Activated gamma-delta T cell treated with Interleukin-2 at 50 U/mL for 16 hours (primary cell): ENCODE measurements around the gene AKNAD1.

Experiments used
- DNase-seq: peaks from one replicate; pipeline ENCODE4 v3.0.0-alpha.2; 2020

Gene AKNAD1

DNA sequence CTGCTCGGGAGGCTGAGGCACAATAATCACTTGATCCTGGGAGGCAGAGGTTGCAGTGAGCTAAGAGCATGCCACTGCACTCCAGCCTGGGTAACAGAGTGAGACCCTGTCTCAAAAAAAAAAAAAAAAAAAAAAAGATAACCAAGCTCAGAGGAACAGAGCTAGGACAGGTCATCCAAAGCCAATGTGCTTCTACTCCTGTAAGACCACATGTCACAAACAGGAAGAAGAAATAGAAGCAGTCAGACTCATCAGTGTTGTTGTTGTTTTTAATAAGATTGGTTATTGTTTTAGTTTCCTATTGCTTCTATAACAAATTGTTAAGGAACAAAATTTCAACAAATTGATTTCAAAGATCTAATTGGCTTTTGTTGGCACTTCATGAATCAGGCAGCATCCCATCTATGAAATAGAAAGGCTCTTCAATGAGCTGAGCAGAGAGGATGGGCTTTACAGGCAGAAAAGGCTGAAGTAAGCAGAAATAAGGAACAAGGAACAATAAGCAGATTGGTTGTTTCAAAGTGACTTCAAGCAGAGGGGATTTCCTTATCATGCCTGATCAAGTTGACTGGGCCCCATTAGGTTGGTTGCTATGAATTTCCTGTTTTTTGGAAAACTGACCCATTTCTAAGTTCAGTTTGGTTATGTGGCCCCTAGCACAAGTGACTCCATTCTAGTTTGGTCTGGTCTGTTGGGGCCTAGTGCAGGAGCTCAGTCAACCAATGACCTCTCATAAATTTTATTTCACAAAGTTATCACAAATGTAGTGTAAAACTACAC lies 6.0 kb upstream of the AKNAD1 start:
- DNase-seq = no peak

DNA sequence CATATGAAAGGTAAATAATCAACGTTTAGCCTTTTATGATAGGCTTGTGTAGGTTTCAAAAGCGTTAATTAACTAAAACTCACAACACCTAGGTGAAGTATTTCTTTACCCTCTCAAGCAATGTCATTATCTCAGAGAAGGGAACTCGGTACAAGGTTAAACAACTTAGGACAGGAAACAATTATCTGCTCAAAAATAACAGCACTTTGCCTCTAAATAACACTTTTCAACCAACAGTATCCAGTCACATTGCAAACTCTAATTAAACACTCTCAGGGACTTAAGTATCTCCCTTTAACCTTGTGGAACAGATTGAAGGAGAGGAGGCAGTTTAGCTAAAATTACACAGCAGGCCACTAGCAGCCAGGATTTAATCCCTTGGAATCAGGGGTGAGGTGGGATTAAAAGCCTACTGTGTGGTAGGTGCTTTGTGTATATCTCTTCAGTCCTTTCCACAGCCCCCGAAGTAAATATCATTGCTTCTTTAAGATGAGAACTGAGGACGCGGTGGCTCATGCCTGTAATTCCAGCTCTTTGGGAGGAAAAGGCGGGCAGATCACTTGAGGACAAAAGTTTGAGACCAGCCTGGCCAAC lies 5.2 kb upstream of the AKNAD1 start:
- no peak for DNase-seq

DNA sequence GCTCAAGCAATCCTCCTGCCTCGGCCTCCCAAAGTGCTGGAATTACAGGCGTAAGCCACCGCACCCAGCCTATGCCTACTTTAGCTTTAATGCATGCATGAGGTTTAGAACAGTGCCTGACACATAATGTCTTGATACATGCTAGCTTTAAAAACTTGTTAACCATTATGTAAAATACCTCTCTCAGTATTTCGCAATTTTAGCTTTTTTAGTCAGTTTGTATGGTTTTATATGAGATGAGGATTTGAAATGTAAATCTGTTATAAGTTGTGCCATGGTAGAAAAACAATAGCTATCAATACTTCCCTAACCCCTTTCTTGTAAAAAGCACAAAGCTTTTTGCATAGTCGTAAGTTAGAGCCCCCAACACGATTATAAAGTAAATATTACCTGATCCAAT lies 4.7 kb upstream of the AKNAD1 start:
- DNase-seq = no peak

DNA sequence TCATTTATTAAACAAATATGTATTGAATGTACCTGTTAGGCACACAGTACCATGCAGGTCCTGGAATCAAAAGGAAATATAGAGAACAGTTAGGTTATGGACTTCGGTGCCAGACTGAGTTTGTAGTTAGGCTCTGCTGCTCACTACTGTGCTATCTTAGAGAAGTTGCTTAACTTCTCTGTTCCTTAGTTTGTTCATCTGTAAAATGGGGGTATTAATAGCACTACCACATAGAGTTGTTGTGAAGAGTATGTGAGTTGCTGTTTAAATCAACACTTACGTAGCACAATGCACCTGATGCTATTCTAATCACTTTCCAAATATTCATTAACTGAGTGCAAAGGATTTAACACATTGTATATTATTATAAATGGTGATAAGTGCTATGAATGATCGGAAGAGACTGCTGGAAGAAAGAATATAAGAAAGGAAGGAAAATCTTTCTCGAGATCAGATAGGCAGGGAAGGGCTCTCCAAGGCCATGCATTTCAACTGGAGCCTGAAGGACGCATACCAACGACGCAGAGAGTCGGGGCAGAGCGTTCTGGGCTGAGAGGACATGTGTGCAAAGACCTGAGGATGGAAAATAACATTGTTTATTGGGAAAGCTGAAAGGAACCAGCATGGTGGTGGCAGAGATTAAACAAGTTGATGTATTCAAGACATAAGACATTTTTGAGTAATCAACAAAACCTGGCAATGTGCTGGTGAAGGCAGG lies 3.5 kb upstream of the AKNAD1 start:
- DNase-seq = no peak

DNA sequence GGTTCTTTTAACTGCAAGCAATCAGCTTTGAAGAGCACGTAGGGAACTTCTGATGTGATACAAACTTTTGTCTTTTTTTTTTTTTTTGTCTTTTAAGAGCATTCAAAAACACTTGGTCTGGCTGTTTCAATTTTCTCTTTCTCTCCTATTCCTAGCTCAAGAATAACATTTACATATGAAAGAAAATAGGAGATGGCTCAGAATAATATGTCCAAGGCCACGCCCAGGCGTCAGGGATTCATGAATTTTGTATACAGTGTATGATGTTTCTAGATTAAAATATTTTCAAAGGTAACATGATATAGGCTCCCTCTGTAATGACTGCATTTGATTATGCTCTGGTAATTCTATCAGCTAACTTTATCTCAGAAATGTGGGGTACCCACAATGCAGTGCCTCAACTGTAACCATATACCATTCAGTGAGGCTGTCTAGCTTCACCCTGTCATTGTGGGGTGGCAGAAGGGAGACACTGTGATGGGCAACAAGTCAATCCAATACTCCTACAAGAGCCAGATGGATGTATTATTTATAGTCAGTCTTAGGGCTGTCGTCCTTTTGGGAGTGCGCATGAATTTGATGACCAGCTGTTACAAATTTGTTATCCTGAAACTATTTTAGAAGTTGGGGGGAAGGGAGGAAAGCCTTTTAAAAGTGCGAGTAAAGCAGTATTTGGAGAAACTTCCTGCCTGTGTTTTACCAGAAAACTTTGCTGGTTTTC lies 1.5 kb upstream of the AKNAD1 start:
- DNase-seq = no peak

DNA sequence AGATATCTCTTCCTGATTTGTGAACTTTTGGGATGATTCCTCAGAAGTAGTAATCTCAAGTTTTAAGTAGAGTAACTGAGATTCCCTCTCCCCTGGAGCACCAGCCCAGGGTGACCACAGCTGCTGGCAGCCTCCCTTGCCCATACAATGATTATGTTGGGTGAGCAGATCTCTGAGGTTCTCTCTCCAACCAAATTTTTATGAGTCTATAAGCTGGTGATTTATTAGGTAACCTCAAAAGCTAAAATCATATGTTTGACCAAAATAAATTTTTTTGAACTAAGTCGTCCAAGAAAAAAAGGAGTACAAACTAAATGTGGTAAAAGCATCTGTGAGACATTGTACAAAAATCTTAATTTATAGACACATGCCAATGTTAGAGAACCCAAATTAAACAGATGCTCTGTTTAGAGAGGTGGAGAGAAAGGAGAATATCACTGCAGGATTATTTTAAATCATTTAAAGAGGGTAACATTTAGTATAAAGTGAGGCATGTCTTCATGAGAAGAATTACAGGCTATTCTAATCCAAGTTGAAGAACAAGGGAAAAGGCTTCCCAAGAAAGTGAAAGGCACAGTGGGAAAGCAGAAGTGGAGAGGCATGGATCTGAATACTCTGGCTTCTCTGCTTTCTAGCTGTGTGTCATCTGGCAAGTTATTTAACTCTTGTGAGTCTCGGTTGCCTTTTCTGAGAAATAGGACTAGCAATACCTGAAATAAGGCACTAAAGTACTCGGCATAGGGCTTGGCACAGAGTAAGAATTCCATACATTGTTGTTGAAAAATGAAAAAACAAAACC lies 2.5 kb downstream of the AKNAD1 start:
- no peak for DNase-seq

DNA sequence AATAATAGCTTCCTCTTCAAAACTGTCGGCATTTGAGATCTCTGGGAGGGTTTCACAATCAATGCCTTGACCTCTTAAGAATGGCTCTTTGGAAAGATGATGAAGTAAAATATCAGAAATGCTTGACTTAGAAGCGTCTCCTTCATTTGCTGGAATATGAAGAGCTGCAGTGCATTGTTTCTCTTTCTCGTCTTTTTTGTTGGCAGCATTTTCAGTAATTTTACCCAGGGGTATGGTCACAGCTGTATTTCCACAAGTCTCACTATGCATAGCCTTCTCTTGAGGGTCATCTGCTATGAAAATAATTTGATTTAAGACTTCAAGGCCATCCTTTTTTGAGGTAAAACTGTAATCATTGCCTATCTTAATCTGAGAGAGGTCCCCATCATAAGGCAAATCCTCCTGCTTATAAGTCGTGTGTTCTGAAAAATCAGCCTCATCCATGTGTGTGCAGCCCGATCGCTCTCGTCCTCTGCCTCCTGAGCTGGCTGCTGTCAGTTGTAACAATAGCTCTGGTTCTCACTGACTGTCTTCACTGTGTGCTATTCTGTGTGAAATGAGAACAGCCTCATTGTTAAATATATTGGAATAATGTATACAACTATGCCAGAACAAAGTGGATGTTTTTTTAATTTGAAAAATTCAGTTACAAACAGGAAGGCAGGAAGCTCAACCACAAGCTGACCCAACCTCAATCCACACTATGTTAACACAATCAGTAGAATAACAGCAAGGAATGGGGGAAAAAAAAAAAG lies 4.5 kb downstream of the AKNAD1 start:
- no peak for DNase-seq

DNA sequence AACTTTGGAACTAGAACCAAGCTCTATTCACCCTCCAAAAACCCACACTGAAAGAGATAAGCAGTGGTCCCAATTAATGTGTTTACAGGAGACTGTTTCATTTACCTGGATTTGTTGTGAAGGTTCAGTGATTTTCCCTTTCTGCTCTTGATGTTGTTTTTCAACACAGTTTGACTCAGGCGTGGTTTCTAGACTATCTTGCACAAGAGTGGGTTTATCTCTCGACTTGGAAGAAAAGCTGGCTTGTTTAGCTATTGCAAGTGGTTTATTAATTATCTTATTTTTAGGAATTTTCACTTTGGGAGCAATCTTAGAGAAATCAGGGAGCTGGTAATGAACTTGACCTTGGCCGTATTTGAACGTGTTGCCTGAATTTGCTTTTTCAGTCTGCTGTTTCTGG lies 5.3 kb downstream of the AKNAD1 start:
- no peak for DNase-seq

DNA sequence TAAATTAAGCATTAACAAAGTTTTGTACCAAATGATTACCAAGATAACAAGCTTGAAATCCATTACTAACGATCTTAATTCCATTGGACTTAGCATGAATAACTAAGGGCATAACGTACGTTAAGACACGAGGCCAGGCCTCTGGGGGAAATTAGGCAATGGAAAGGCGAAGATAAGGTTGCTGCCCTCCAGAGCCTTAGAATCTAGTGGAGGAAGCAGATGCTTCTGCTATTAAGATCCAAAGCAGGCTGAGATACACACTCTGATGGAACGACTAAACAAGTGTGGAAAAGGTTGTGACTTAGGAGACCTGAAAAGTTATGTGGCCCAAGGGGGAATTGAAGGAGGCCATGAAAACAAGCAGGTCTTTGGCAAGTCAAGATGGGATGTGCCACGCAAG lies 6.0 kb downstream of the AKNAD1 start:
- no peak for DNase-seq

DNA sequence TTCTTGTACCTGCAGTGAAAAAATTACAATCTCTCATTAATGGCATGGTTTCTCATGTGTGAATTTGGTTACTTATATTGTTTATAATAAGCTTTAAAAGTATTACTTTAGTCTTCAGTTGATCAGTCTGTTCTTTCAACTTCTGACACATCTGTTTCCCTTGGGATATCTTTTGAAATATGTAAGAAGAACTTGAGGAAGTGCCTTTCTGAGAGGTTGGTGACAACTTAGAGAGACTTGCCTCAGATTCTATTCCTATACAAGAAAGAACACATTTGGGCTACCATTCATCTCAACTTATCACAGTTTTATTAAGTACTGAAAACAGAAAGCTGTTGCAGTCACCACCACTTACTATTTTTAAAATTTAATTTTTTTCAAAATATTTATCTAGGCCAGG lies 8.1 kb downstream of the AKNAD1 start:
- no peak for DNase-seq

DNA sequence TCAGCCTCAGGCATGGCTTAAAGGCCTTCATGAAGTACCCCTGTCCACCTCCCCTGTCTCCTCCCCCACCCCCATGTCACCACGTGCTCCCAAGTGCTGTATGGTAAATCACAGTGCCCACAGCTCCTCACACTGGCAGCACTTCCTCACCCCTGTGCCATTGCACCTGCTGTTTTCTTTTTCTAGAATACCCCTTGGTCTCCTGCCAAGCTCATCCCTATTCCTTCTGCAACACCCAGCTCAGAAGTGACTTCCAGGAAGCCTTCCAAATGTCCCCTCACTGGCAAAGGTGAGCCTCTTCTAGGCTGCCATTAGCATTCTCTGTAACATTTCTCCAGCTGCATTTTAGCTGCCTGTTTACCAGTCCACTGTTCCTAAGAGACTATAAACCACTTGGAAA lies 9.4 kb downstream of the AKNAD1 start:
- no peak for DNase-seq

DNA sequence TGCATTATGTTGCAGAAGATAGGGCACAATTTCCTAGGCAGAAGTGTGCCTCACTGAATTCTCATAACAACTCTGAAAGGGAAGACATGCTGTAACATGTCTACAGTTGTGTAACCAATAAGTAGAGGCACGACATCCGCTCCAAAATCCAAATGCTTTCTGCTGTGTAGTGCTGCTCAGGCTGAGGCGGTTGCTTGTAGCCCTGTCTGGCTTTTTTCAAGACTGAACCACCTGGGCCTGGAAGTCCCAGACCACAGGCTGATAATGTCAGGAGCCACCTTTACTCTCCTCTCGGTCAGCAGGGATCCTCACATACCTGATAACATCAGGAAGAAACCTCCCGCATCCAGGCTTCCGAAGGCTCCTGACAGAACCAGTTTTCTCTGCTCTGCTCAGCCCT lies 10.9 kb downstream of the AKNAD1 start:
- no peak for DNase-seq

DNA sequence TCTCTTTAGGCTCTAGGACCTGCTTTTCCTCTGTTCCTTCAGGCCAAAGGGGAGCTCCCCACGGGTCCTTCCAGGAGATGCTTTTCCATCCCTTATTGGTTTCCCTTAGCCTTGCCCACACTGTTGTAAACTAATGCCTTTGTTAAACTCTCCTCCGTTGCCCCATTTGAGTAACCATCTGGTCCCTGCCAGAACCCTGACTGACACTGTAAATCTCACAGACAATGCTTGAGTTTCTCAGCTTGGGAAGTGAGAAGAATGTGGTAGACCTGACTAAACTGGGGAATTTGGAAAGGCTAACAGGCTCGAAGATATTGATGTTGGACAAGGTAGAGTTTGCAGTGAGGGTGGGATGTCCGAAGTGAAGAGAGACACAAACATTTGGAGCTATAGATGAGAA lies 11.4 kb downstream of the AKNAD1 start:
- DNase-seq = no peak

DNA sequence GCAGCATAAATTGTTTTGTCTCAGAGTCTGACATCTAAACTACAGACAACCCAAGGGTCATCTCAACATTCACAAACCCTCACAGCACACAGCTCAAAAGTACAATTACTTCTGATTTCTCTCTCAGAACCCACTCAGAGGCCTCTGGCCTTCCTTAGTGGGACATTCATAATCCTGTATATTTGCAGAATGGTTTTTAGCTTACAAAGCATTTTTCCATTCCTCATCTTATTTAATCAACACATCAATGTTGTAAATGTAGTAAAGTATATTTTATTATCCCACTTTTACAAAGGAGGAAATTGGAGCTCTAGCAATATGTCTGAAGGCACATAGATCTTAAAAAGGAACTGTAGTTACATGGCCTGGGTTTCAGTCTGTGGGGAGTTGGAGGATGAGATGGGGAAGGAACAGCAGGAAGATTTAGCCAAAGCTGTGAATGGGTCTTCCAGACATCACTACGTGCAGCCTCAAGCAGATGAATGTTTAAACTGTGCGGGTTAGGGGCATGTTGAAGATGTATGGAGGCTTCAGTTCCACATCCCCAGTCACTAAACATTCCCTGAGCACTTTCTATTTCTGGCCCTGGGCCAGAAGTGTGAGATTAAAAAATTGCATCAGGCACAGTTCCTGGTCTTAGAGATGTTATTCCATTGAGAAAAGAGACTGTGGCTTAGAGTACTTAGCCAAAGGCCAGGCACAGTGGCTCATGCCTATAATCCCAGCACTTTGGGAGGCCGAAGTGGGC lies 13.3 kb downstream of the AKNAD1 start:
- no peak for DNase-seq

DNA sequence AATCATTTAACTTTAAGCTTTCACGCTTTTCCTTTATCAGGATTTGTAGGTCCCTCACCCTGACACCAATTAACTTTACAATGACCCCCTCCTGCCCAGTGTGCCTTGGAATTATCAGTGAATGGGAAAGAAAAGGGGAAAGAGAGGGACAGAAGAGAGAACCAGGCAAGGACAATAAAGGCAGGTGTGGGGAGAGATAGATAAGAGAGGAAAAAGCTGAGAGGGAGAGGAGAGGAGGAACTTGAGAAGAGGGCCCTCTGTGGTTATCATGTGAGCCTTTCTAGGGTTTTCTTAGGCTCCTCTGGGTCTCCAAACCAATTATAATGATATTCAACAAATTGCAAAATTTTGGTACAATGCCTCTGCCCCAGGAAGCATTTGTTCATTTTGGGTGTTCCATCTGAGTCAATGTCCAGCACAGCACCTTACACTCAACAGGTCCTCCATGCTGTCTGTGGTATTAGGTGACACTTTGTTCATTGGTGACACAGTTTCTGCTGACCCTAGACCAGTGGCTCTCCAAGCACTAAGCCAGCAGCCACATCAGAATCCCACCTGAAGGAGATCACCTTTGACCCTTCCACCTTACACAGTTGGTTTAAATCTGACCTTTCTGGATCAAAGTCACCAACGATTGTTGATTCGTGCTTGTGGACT lies 14.2 kb downstream of the AKNAD1 start:
- DNase-seq = no peak

DNA sequence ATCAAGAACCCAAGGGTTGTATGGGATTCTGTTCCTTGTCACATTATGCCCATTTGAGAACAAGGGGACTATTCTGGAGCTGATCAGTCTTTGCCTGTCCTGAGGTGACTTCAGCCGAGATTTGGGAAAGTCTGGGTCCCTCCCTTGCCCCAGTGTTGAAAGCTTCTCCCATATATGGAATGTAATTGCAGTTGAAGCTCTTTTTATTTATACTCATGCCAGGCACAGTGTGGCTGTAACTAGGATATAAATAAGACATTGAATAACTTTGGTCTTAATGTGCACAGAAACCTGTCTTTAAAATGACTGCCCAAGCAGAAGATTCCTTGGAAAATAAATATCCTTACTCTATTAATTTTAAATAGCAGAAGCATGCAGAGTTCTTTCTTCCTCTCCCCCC lies 15.2 kb downstream of the AKNAD1 start:
- DNase-seq = no peak

DNA sequence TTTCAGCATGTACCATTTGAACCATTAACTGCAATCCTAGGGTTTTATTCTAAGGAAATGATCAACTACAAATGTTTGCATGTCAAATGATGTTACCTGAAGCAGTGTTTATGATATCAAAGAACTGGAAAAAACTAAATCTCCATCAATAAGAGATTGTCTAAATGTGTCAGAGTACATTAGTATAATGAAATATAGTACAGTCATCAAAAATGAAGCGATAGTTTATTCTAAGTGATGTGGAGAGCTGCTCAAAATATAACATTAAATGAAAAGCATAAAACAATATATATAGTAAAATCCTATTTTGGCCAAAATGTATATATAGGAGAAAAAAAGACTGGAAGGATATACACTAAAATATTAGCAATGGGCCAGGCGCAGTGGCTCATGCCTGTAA lies 24.0 kb downstream of the AKNAD1 start:
- no peak for DNase-seq

DNA sequence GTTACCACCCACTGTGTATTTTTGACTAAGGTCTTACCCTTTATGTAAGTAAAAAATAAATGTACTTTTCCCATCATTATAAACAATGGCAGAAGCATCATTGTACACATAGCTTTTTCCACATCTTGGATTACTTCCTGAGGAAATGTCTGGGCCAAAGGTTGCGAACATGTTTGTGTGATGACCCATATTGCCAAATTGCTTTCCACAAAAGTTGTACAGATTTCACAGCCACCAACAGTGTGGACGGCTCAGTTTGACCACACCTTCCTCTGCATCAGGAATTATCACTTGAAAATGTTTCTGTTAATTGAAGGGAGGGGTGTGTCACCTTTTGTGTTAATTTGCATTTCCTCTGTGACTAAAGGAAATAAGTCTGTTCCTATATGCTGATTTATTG lies 25.7 kb downstream of the AKNAD1 start:
- no peak for DNase-seq

DNA sequence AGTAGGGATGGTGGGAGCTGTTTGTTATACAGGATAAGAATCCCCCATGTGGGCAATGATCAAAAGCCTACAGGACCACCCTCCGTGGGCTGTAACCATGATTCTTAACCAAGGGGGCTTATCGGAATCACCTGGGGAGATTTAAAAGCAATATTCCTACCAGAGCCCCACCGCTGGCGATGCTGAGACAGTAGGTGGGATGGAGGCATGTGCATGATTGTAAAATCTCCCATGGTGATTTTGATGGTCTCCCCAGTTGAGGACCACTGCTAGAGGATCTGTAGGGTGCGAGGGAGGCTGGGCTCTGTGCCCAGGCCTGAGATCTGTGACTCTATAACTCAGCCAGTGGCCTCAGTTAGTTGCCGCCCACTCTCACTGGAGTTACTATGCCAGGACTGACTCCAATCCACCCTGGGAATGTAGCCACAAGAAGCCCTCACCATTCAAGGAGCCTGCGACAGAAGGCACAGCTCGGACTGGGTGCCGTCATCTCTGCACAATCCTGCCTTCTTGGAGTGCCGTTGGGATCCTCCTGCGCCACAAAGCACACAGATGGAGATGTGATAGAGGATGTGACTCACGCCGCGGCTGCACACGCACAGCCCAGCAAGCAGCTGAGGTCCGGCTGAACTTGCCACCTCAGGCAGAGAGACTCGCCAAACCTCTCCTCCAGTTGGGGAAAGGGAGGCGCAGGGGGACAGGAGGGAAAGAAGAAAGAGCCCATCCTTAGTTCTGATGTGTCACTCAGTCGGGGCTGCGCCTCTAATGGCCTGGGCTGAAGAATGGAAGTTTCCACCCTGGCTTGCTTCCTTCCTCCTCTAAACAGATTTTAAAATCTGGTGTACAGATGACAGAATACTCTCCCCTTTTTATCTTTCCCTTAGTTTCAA lies 26.5 kb downstream of the AKNAD1 start:
- no peak for DNase-seq

DNA sequence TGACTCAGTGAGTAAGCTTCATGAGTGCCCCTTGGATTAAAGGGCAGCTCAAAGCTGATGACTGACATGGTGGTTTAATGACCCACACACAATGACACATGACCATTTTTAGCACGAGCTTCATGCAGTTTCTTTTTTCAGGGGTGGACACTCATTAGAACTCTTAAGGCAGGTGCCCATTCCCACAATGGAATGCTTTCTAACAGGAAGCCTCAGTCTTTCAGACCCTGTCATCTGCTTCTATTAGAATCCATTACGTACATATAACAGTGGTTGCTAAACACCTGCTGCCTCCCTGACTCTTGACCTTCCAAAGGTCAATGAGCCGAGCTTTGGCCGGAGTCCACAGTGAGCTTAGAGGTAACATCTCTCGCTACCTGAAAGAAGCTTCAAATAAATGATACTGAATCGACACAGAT lies 27.4 kb downstream of the AKNAD1 start:
- no peak for DNase-seq
